Measurements from ENCODE around the gene CCDC82.
"Not testable (repeated sequence)": the region's sequence is repeated elsewhere in the genome, so short reads cannot be mapped to it uniquely, and the experiment has no call there.

The CCDC82 gene
- total RNA-seq, result 15.2 to 77.6 (median 41.1) reads per million in 18 experiments

- DNase-seq, result peak; percentile 93 to 95
Measured at GRCh38 chr11:96389720-96390487, at the start of gene CCDC82, which contains the start of gene JRKL. Gene CCDC82 (minus strand): TSS chr11:96389912. CDS start chr11:96384747, 5,165 bp downstream. Gene JRKL (plus strand): TSS chr11:96390013. CDS start chr11:96390650, 637 bp downstream.

GRCh38 chr11:96432654-96433053, 42.9 kb upstream of the CCDC82 start:
- DNase-seq, result not testable (repeated sequence)

GRCh38 chr11:96430668-96431067, 41.0 kb upstream of the CCDC82 start:
- DNase-seq, result no peak

- DNase-seq, result no peak
Measured at GRCh38 chr11:96424693-96425092, 35.0 kb upstream of the CCDC82 start.

GRCh38 chr11:96413408-96413807, 23.7 kb upstream of the CCDC82 start:
- DNase-seq, result no peak

GRCh38 chr11:96412761-96413381, 23.2 kb upstream of the CCDC82 start:
- no peak for DNase-seq

GRCh38 chr11:96411412-96411811, 21.7 kb upstream of the CCDC82 start:
- not testable (repeated sequence) for DNase-seq

GRCh38 chr11:96400697-96401096, 11.0 kb upstream of the CCDC82 start:
- no peak for DNase-seq

GRCh38 chr11:96397863-96398262, 8.2 kb upstream of the CCDC82 start:
- DNase-seq, result no peak

- DNase-seq, result no peak
Measured at GRCh38 chr11:96396637-96397036, 6.9 kb upstream of the CCDC82 start.

GRCh38 chr11:96394773-96395172, 5.1 kb upstream of the CCDC82 start:
- no peak for DNase-seq

- DNase-seq, result peak; percentile 36 to 46
Measured at GRCh38 chr11:96393753-96394348, 4.1 kb upstream of the CCDC82 start.

- no peak for DNase-seq
Measured at GRCh38 chr11:96391698-96392307, 2.1 kb upstream of the CCDC82 start.

GRCh38 chr11:96390488-96390792, 728 bp upstream of the CCDC82 start:
- peak; percentile 27 to 29 for DNase-seq

- peak; percentile 13 to 25 for DNase-seq
Measured at GRCh38 chr11:96388891-96389719, 607 bp downstream of the CCDC82 start.

- DNase-seq, result no peak
Measured at GRCh38 chr11:96385187-96385586, 4.5 kb downstream of the CCDC82 start.

GRCh38 chr11:96384156-96384555, 5.6 kb downstream of the CCDC82 start:
- DNase-seq, result no peak

- DNase-seq, result no peak
Measured at GRCh38 chr11:96376796-96377195, 12.9 kb downstream of the CCDC82 start.

GRCh38 chr11:96373826-96374225, 15.9 kb downstream of the CCDC82 start:
- DNase-seq, result peak; percentile 11 to 29

GRCh38 chr11:96367342-96367741, 22.4 kb downstream of the CCDC82 start:
- peak in 1 of 2 donors; percentile 43 for DNase-seq

GRCh38 chr11:96366024-96366423, 23.7 kb downstream of the CCDC82 start:
- DNase-seq, result no peak

- DNase-seq, result no peak
Measured at GRCh38 chr11:96365493-96365892, 24.2 kb downstream of the CCDC82 start.
